Astrocyte (in vitro differentiated cells and primary cell): ENCODE results near the gene HK3. TPM values are rescaled to one million over a fixed set of nuclear protein-coding genes. Genes with fewer than 3 reads are reported as not detected.

Experiments
- DNase-seq: peaks from one replicate; pipeline ENCODE4 v3.0.0-alpha.2; 2010; ENCODE audit warnings: low read depth
- FAIRE-seq: peaks from 2 replicates; lab custom pipeline; 2011; peaks lifted over from hg19 to GRCh38; lab: Jason Lieb, UNC
- H2AFZ ChIP-seq: 2 replicates; pipeline ENCODE4 v1.6.0; 2012; ENCODE audit warnings: low read depth, low read length, inconsistent platforms
- H3K27ac ChIP-seq: 2 replicates; pipeline ENCODE4 v1.5.1; 2011; ENCODE audit warnings: low read depth, low read length, inconsistent platforms
- H3K27me3 ChIP-seq: 2 replicates; pipeline ENCODE4 v1.6.0; 2011; ENCODE audit warnings: low read length, inconsistent platforms; ENCODE audit not compliant: insufficient read depth
- H3K36me3 ChIP-seq: 2 replicates; pipeline ENCODE4 v1.5.1; 2011; ENCODE audit warnings: low read length, inconsistent platforms; ENCODE audit not compliant: insufficient read depth
- H3K4me1 ChIP-seq: 2 replicates; pipeline ENCODE4 v1.5.1; 2011; ENCODE audit warnings: low read length, inconsistent platforms; ENCODE audit not compliant: insufficient read depth
- H3K4me2 ChIP-seq: 2 replicates; pipeline ENCODE4 v1.6.0; 2012; ENCODE audit warnings: low read length, inconsistent platforms
- H3K4me3 ChIP-seq: 2 replicates; pipeline ENCODE4 v1.5.1; 2011; ENCODE audit warnings: low read depth, mild to moderate bottlenecking, low read length, inconsistent platforms; ENCODE audit not compliant: insufficient read depth
- H3K79me2 ChIP-seq: 2 replicates; pipeline ENCODE4 v1.6.0; 2012; ENCODE audit warnings: mild to moderate bottlenecking, low read length, inconsistent platforms; ENCODE audit not compliant: insufficient read depth
- H3K9ac ChIP-seq: 2 replicates; pipeline ENCODE4 v1.6.0; 2012; ENCODE audit warnings: mild to moderate bottlenecking, low read length, inconsistent platforms
- H3K9me3 ChIP-seq: 2 replicates; pipeline ENCODE4 v1.5.1; 2012; ENCODE audit warnings: low read depth, mild to moderate bottlenecking, low read length, inconsistent platforms; ENCODE audit not compliant: insufficient read depth
- H4K20me1 ChIP-seq: 2 replicates; pipeline ENCODE4 v1.6.0; 2012; ENCODE audit warnings: low read length, inconsistent platforms; ENCODE audit not compliant: insufficient read depth
- H3K27ac Mint-ChIP-seq: one replicate; pipeline ENCODE4 v1.8.0; 2021; ENCODE audit warnings: mild to moderate bottlenecking, mixed read lengths; ENCODE audit not compliant: unreplicated experiment
- H3K27me3 Mint-ChIP-seq: one replicate; pipeline ENCODE4 v1.8.0; 2021; ENCODE audit warnings: low read depth, mixed read lengths; ENCODE audit not compliant: unreplicated experiment
- H3K36me3 Mint-ChIP-seq: one replicate; pipeline ENCODE4 v1.8.0; 2021; ENCODE audit warnings: low read depth, mixed read lengths; ENCODE audit not compliant: unreplicated experiment
- H3K4me1 Mint-ChIP-seq: one replicate; pipeline ENCODE4 v1.8.0; 2021; ENCODE audit warnings: low read depth, mixed read lengths; ENCODE audit not compliant: unreplicated experiment
- H3K4me3 Mint-ChIP-seq: one replicate; pipeline ENCODE4 v1.8.0; 2021; ENCODE audit warnings: mild to moderate bottlenecking, moderate library complexity, mixed read lengths; ENCODE audit not compliant: unreplicated experiment
- H3K9me3 Mint-ChIP-seq: one replicate; pipeline ENCODE4 v1.8.0; 2021; ENCODE audit warnings: mild to moderate bottlenecking, mixed read lengths; ENCODE audit not compliant: unreplicated experiment
- EZH2 ChIP-seq: IDR thresholded peaks from 2 replicates; pipeline ENCODE4 v1.6.1; 2012; ENCODE audit warnings: mild to moderate bottlenecking, low read length, inconsistent platforms; ENCODE audit not compliant: insufficient read depth
- total RNA-seq: library from RNA; stranded (reverse); gene quantifications from 2 replicates; pipeline ENCODE4 v1.2.1, GENCODE V29; 2021
- TF ChIP-seq, protein P1 (sequence below): IDR thresholded peaks from 2 replicates; pipeline ENCODE4 v1.5.1; 2011; ENCODE audit warnings: low read depth, mild to moderate bottlenecking, inconsistent platforms, low read length, moderate library complexity; ENCODE audit not compliant: insufficient read depth

HK3 gene
- total RNA-seq, 1 donor from 2014 or later: not detected

DNA sequence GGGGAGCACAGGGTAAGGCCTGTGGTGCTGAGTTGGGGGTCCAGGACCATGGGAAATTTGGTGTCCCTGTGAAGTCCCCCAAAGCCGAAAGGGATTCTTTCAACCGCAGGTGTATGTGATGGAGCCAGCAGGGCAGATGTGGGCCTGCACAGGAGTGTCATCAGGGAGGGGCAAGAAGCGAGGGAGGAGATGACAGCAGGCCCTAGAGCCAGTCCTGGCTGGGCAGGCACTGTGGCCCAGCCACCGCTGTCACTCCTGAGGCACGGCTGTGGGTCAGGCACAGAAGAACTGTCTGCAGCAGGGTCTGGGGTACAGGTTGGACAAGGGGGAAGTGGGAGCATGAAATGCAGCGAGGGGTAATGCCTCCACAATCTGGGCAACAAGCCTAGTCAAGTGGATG lies 4.8 kb downstream of the HK3 start:
- TF ChIP-seq, protein P1, sequence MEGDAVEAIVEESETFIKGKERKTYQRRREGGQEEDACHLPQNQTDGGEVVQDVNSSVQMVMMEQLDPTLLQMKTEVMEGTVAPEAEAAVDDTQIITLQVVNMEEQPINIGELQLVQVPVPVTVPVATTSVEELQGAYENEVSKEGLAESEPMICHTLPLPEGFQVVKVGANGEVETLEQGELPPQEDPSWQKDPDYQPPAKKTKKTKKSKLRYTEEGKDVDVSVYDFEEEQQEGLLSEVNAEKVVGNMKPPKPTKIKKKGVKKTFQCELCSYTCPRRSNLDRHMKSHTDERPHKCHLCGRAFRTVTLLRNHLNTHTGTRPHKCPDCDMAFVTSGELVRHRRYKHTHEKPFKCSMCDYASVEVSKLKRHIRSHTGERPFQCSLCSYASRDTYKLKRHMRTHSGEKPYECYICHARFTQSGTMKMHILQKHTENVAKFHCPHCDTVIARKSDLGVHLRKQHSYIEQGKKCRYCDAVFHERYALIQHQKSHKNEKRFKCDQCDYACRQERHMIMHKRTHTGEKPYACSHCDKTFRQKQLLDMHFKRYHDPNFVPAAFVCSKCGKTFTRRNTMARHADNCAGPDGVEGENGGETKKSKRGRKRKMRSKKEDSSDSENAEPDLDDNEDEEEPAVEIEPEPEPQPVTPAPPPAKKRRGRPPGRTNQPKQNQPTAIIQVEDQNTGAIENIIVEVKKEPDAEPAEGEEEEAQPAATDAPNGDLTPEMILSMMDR: no peak
- Histone ChIP-seq H3K9me3 (no peaks in the 10 kb centered on the region), H3K4me1 (no peaks in the 10 kb centered on the region), H3K36me3 (no peaks in the 10 kb centered on the region), H3K79me2 (no peaks in the 10 kb centered on the region), H3K27ac (no peak overlapping the region), H3K27me3 (peaks cover 20% of the 10 kb centered on the region), H3K4me2 (no peak overlapping the region), H4K20me1 (no peaks in the 10 kb centered on the region), H3K4me3 (no peak overlapping the region), H3K9ac (no peak overlapping the region), H2AFZ (no peak overlapping the region)
- Mint-ChIP-seq H3K9me3 (peaks cover 7% of the 10 kb centered on the region), H3K36me3 (peaks cover 11% of the 10 kb centered on the region), H3K4me1 (peaks cover 3% of the 10 kb centered on the region), H3K27me3 (peaks cover 81% of the 10 kb centered on the region), H3K4me3 (no peak overlapping the region), H3K27ac (no peak overlapping the region)
- DNase-seq (no peak), FAIRE-seq (no peak)

DNA sequence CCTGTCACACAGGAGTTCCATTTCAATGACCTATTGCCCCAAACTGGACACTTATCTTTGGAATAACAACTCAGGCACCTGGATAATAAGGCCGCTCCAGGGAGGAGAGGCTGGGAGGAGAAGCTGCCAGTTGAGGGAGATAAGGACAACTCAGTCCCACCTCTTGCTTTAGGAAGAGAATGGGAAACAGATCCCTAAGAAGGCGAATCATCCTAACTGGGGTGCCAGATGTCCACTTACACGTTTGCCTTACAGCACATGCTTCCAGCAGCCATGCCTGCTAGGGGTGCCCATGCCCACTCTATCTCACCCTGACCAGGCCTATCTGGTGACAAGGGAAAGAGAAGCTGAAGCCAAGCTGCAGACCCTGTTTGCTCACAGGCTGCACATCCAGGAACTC lies 6.5 kb downstream of the HK3 start:
- Mint-ChIP-seq H3K27me3 (peaks cover 85% of the 10 kb centered on the region), H3K36me3 (peaks cover 6% of the 10 kb centered on the region), H3K9me3 (peaks cover 7% of the 10 kb centered on the region), H3K27ac (no peak overlapping the region), H3K4me1 (peaks cover 3% of the 10 kb centered on the region), H3K4me3 (no peak overlapping the region)
- H3K4me2 ChIP-seq: no peak overlapping the region
- H3K79me2 ChIP-seq: no peaks in the 10 kb centered on the region
- H3K4me3 ChIP-seq: no peak overlapping the region
- FAIRE-seq (no peak), DNase-seq (no peak)
- no peak overlapping the region for H3K27ac ChIP-seq
- H4K20me1 ChIP-seq: no peaks in the 10 kb centered on the region
- H3K9me3 ChIP-seq: no peaks in the 10 kb centered on the region
- TF ChIP-seq, protein P1: no peak
- TF ChIP-seq EZH2: no peak
- H3K27me3 ChIP-seq: peaks cover 20% of the 10 kb centered on the region
- no peak overlapping the region for H2AFZ ChIP-seq
- H3K36me3 ChIP-seq: no peaks in the 10 kb centered on the region
- H3K4me1 ChIP-seq: no peaks in the 10 kb centered on the region
- no peak overlapping the region for H3K9ac ChIP-seq

DNA sequence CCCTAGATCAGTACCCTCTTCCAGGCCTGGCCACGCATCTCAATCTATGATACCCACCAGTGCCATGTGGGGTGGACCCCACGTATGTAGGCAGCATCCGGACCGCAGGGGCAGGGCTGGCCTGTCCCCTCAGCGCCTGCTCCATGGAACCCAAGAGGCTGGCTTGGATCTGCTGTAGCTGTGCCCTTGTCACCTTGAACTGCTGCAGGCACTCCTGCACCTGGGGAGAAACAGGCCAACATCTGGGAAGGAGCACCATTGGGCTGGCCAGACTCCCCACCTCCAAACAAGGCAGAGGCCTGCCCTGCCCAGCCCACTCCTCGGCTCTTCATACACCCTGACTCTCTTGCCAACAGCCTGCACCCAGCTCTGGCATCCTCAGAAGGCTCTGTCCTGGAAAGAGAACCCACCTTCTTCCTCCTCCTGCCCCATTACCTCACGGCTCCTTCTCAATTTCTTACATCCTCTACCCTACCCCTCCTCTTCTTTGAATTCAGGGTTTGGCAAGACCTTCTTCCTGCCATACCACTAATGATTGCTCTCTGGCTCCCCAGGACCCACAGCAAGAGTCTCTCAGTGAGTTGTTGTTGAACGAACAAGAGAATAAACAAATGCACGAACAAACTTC lies 7.7 kb downstream of the HK3 start:
- no peak for TF ChIP-seq EZH2
- TF ChIP-seq, protein P1: no peak
- no peaks in the 10 kb centered on the region for H3K4me1 ChIP-seq
- no peak overlapping the region for H2AFZ ChIP-seq
- H3K9me3 ChIP-seq: no peaks in the 10 kb centered on the region
- no peaks in the 10 kb centered on the region for H3K36me3 ChIP-seq
- H3K4me1 Mint-ChIP-seq: no peaks in the 10 kb centered on the region
- no peaks in the 10 kb centered on the region for H3K79me2 ChIP-seq
- H3K27me3 ChIP-seq: peaks cover 15% of the 10 kb centered on the region
- H3K9ac ChIP-seq: no peak overlapping the region
- H3K27me3 Mint-ChIP-seq: peaks cover 81% of the 10 kb centered on the region
- H3K27ac ChIP-seq: no peak overlapping the region
- peaks cover 7% of the 10 kb centered on the region for H3K9me3 Mint-ChIP-seq
- H3K36me3 Mint-ChIP-seq: peaks cover 5% of the 10 kb centered on the region
- no peaks in the 10 kb centered on the region for H4K20me1 ChIP-seq
- H3K27ac Mint-ChIP-seq: no peak overlapping the region
- no peak overlapping the region for H3K4me2 ChIP-seq
- H3K4me3 Mint-ChIP-seq: no peak overlapping the region
- no peak overlapping the region for H3K4me3 ChIP-seq
- DNase-seq (no peak), FAIRE-seq (no peak)
